Measurements from ENCODE around the gene SCAANT1.

Gene SCAANT1

DNA sequence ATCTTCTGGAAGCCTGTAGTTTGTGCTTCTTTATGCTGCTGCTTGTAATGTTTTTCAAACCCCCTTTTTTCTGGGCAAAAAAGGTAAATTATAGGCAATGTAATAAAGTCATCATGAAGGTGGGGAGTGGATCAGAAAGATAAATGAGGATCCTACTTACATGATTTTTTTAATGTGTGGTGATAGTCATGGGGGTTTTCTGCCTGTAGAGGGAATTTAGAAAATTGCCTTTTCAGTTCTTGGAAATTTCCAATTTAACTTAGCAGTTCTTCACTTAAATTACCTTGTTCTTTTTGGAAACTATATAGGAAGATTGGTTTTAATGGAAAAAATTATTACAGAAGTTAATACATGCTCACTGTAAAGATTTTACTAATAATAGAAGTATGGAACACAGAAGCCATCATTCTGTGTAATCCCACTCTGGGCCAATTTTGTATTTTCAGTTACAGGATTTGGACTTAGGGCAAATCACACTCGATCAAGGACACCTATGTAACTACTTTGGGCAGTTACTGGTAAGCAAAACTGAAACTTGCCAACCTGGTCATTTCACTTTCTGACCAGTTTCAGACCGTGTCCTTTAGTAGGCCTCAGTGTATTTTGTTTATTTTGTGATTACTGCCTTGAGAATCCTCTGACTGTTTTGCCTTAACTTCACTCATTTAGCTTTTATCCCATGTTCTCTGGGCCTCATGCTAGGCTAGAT is 10.5 kb upstream of the SCAANT1 start:
- TF ChIP-seq GATA2 (IDR thresholded peaks at IDR 0.05; ENCODE audit: low read depth, low read length) (no peak), GATA3 (IDR thresholded peaks at IDR 0.05; ENCODE audit: low read depth, low read length) (no peak)

DNA sequence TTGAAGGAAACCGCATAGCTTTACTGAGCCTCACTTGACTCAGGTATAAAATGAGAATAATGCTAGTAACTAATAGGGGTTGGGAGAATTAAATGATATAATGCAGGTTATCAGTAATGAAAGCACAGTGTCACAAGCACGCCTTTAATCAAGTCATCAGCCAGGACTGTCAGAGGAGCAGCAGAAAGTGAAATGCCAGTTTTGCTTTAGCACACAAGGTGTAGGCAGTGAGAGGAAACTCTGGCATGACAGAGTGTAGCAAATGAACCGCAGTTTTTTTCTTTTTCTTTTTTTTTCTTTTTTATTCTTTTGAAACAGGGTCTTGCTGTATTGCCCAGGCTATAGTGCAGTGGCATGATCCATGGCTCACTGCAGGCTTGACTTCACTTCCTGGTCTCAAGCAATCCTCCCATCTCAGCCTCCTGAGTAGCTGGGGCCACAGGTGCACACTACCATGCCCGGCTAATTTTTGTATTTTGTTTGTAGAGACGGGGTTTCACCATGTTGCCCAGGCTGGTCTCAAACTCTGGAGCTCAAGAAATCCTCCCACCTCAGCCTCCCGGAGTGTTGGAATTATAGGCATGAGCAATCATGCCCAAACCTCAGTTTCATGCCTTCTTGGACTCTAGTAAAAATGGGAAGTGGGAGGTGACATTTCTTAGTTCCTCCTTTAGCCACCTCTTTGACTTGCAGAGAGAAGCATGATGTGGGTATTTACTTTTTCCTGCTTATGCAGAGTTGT is 9.7 kb upstream of the SCAANT1 start:
- TF ChIP-seq GATA2 (IDR thresholded peaks at IDR 0.05; ENCODE audit: low read depth, low read length) = no peak
- TF ChIP-seq GATA3 (IDR thresholded peaks at IDR 0.05; ENCODE audit: low read depth, low read length) = no peak

GRCh38 chr3:63920001-63920400 is 7.8 kb upstream of the SCAANT1 start:
- TF ChIP-seq GATA3 (IDR thresholded peaks at IDR 0.05; ENCODE audit: low read depth, low read length) (no peak), GATA2 (IDR thresholded peaks at IDR 0.05; ENCODE audit: low read depth, low read length) (no peak)

DNA sequence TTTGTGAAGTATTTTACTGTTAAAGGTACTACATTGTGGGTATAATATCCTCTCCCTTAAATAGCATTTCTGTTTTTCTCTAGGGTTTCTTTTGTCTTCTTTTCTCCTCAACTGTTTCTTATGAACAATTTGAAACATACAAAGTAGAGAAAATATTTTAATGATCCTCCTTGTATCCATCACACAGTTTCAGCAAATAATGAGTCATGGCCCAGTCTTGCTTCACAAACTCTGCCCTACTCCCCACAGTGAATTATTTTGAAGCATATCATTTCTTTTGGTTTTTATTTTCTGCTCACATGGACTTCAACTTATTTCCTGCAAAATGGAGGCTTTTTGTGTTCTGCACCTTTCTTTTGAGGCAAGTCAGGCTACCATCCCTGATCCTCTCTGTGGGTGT is 6.1 kb upstream of the SCAANT1 start:
- no peak for TF ChIP-seq GATA2 (IDR thresholded peaks at IDR 0.05; ENCODE audit: low read depth, low read length)
- no peak for TF ChIP-seq GATA3 (IDR thresholded peaks at IDR 0.05; ENCODE audit: low read depth, low read length)

GRCh38 chr3:63914312-63914711 is 2.1 kb upstream of the SCAANT1 start:
- no peak for TF ChIP-seq GATA3 (IDR thresholded peaks at IDR 0.05; ENCODE audit: low read depth, low read length)
- no peak for TF ChIP-seq GATA2 (IDR thresholded peaks at IDR 0.05; ENCODE audit: low read depth, low read length)

- TF ChIP-seq GATA3 (IDR thresholded peaks at IDR 0.05; ENCODE audit: low read depth, low read length) = no peak
- TF ChIP-seq GATA2 (IDR thresholded peaks at IDR 0.05; ENCODE audit: low read depth, low read length) = no peak
Measured at GRCh38 chr3:63912768-63913588, 795 bp upstream of the SCAANT1 start.

- TF ChIP-seq GATA3 (IDR thresholded peaks at IDR 0.05; ENCODE audit: low read depth, low read length) (no peak), GATA2 (IDR thresholded peaks at IDR 0.05; ENCODE audit: low read depth, low read length) (no peak)
Measured at GRCh38 chr3:63911509-63911872, 692 bp downstream of the SCAANT1 start.

DNA sequence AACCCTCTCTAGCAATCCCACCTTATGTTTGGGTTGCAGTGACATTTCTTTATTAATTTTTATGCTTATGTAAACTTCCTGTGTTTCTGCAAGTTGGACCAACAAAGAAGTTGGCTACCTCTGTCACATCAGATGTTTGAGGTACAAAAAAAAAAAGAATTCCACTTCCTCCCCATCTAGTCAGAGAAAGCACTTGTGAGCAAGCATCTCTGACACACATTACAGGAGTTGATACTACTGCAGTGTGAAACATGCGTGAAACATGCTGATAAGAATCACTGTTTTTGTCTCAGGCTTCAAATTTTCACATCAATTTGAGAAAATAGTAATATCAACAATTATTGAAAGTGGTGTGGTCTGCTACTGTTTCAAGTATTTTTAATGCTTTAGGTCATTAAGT is 1.3 kb downstream of the SCAANT1 start:
- TF ChIP-seq GATA3 (IDR thresholded peaks at IDR 0.05; ENCODE audit: low read depth, low read length) (no peak), GATA2 (IDR thresholded peaks at IDR 0.05; ENCODE audit: low read depth, low read length) (no peak)

- no peak for TF ChIP-seq GATA3 (IDR thresholded peaks at IDR 0.05; ENCODE audit: low read depth, low read length)
- TF ChIP-seq GATA2 (IDR thresholded peaks at IDR 0.05; ENCODE audit: low read depth, low read length) = no peak
Measured at GRCh38 chr3:63910001-63910400, 2.2 kb downstream of the SCAANT1 start.

DNA sequence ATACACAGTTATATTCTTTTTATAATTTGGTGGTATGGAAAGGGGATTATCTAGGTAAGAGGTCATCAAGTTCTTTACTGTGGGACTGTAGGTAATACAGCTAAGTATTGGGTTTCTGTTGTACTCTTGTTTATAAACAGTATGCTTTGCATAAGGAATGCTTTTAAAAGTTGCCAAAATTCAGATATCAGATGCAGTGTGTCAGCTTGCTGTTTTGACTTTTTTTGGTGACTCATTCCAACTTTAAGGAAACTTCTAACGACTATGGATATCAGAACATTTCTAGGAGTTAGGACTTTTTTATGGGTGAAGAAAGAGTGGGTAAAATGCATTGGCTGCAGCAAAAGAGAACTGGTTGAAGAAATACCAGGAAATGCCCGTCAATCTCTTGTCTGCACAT is 2.8 kb downstream of the SCAANT1 start:
- TF ChIP-seq GATA2 (IDR thresholded peaks at IDR 0.05; ENCODE audit: low read depth, low read length) (no peak), GATA3 (IDR thresholded peaks at IDR 0.05; ENCODE audit: low read depth, low read length) (no peak)

GRCh38 chr3:63908776-63909175 is 3.4 kb downstream of the SCAANT1 start:
- TF ChIP-seq GATA2 (IDR thresholded peaks at IDR 0.05; ENCODE audit: low read depth, low read length) = no peak
- TF ChIP-seq GATA3 (IDR thresholded peaks at IDR 0.05; ENCODE audit: low read depth, low read length) = no peak

DNA sequence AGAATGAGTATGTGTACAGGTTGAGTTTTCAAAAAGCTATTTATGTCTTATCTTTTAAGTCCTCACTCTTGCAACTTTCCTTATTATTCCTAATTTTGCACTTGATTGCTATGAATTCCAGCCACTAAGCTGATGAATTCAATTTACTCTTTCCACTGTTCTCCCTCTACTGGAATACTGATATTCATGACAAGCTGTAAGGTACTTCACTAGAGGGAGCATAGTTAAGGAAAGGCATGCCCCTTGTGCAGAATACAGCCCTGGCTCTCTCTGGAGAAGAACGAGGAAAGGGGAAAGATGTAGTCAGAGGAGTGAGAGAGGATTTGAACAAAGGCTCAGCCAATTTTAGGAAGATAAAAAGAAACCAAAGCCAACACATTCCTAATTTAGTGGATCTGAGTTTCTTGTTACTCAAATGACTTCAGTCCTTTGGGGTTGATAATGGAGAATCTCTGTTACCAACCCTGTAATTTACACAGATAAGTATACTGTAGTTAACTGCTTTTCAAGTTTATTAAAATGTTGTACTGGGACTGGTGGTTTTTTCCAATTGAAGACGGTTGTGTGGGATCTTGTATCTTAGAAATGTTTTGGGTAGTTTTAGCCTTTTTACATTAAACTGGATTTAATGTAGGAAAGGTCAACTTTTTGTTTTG is 4.0 kb downstream of the SCAANT1 start:
- no peak for TF ChIP-seq GATA2 (IDR thresholded peaks at IDR 0.05; ENCODE audit: low read depth, low read length)
- no peak for TF ChIP-seq GATA3 (IDR thresholded peaks at IDR 0.05; ENCODE audit: low read depth, low read length)

- TF ChIP-seq GATA2 (IDR thresholded peaks at IDR 0.05; ENCODE audit: low read depth, low read length) = no peak
- no peak for TF ChIP-seq GATA3 (IDR thresholded peaks at IDR 0.05; ENCODE audit: low read depth, low read length)
Measured at GRCh38 chr3:63905731-63906620, 6.2 kb downstream of the SCAANT1 start.

Measured in SH-SY5Y (cell line).